Endodermal cell (in vitro differentiated cells): ENCODE results near the gene TMEM132A. TPM values are rescaled to one million over a fixed set of nuclear protein-coding genes. Genes with fewer than 3 reads are reported as not detected.

Experiments
- DNase-seq: peaks from one replicate; pipeline ENCODE4 v3.0.0-alpha.2; 2017
- H3K27ac ChIP-seq: 2 replicates; pipeline ENCODE4 v1.5.1; 2013; ENCODE audit warnings: mild to moderate bottlenecking, low read depth, low read length, moderate library complexity
- H3K27me3 ChIP-seq: 2 replicates; pipeline ENCODE4 v1.6.1; 2013; ENCODE audit warnings: mild to moderate bottlenecking, low read length, moderate library complexity; ENCODE audit not compliant: insufficient read depth, control insufficient read depth, poor library complexity, severe bottlenecking
- H3K36me3 ChIP-seq: 2 replicates; pipeline ENCODE4 v1.7.0; 2013; ENCODE audit warnings: mild to moderate bottlenecking, low read length, moderate library complexity; ENCODE audit not compliant: control insufficient read depth, insufficient read depth
- H3K4me1 ChIP-seq: one replicate; pipeline ENCODE4 v1.7.0; 2013; ENCODE audit warnings: low read length; ENCODE audit not compliant: control insufficient read depth, insufficient read depth
- H3K4me3 ChIP-seq: 2 replicates; pipeline ENCODE4 v1.5.1; 2013; ENCODE audit warnings: mild to moderate bottlenecking, low read length, moderate library complexity
- H3K9ac ChIP-seq: 2 replicates; pipeline ENCODE4 v1.6.1; 2013; ENCODE audit warnings: mild to moderate bottlenecking, low read length, moderate library complexity; ENCODE audit not compliant: poor library complexity, severe bottlenecking; ENCODE audit errors: extremely low read depth
- H3K9me3 ChIP-seq: 2 replicates; pipeline ENCODE4 v1.6.1; 2013; ENCODE audit warnings: mild to moderate bottlenecking, low read length, moderate library complexity; ENCODE audit not compliant: control insufficient read depth
- H3K27ac Mint-ChIP-seq: 2 replicates; pipeline ENCODE4 v1.8.0; 2020; ENCODE audit warnings: mixed read lengths
- H3K27me3 Mint-ChIP-seq: 2 replicates; pipeline ENCODE4 v1.8.0; 2021; ENCODE audit warnings: mild to moderate bottlenecking, mixed read lengths; ENCODE audit not compliant: insufficient read depth
- H3K36me3 Mint-ChIP-seq: 2 replicates; pipeline ENCODE4 v1.8.0; 2020; ENCODE audit warnings: low read depth, mixed read lengths
- H3K4me1 Mint-ChIP-seq: 2 replicates; pipeline ENCODE4 v1.8.0; 2020; ENCODE audit warnings: mixed read lengths
- H3K4me3 Mint-ChIP-seq: 2 replicates; pipeline ENCODE4 v1.8.0; 2020; ENCODE audit warnings: mild to moderate bottlenecking, moderate library complexity, mixed read lengths
- H3K9me3 Mint-ChIP-seq: 2 replicates; pipeline ENCODE4 v1.8.0; 2020; ENCODE audit warnings: mild to moderate bottlenecking, mixed read lengths
- CTCF ChIP-seq: fragments of 200-600 bp; sonication (generic); conservative IDR thresholded peaks from 2 replicates; pipeline ENCODE4 v1.5.0; 2021; ENCODE audit warnings: antibody characterized with exemption, mild to moderate bottlenecking
- WGBS, 2 experiments: methylation state at CpG; one replicate each; pipeline versions ENCODE4 v1.1.5 to v1.1.7; 2013; ENCODE audit warnings: missing lambda C conversion rate in 2 of 2, mixed read lengths in 1 of 2; ENCODE audit not compliant: insufficient coverage in 1 of 2, insufficient read length in 1 of 2; 5-methylcytosine and 5-hydroxymethylcytosine counted together
- total RNA-seq, 2 donors: library from RNA; stranded (reverse); fragmentation: NEBNext Ultra II Directional in 1 of 2; extraction: Animal tissue kit (Norgen Biotek cat#: 25700) in 1 of 2; gene quantifications; 2 replicates in 1 of 2; 3 replicates in 1 of 2; pipeline ENCODE4 v1.2.1, GENCODE V29; 2021

Gene TMEM132A
- total RNA-seq, 2 donors from 2014 or later, result 135 to 140 TPM

GRCh38 chr11:60964801-60965200, 40.5 kb downstream of the TMEM132A start:
- Histone ChIP-seq H3K27me3 (peaks cover 34% of the 10 kb centered on the region), H3K9ac (no peak overlapping the region), H3K9me3 (peaks cover 9% of the 10 kb centered on the region), H3K36me3 (no peaks in the 10 kb centered on the region), H3K4me3 (no peak overlapping the region), H3K4me1 (no peaks in the 10 kb centered on the region), H3K27ac (no peak overlapping the region)
- no peak for TF ChIP-seq CTCF
- H3K4me1 Mint-ChIP-seq, result peaks cover 5% of the 10 kb centered on the region
- H3K27me3 Mint-ChIP-seq, result peaks cover 41% of the 10 kb centered on the region
- no peak overlapping the region for H3K27ac Mint-ChIP-seq
- no peak for DNase-seq
- 89 to 92% methylated on average over 6 of the region's 6 CpGs for WGBS, 2 experiments
- H3K9me3 Mint-ChIP-seq, result peaks cover 10% of the 10 kb centered on the region
- no peak overlapping the region for H3K4me3 Mint-ChIP-seq
- H3K36me3 Mint-ChIP-seq, result peaks cover 2% of the 10 kb centered on the region

DNA sequence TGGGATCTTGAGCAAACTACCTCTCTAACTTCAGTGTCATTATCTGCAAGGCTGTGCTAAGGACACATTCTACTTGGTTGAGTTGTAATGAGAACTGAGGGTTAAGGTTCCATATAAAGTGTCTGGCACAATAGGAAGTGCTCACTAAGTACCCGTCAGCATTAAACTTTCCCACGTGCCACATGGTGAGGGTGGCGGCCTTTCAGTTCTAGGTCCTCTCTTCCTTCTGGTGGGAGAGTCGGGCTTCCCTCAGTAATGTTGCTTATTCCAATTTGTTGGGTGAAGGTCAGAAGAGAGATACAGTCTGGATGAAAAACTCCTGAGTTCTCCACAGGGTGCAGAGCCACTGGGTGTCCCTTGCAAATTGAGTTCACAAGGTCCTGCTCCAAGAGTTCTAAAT, 42.6 kb downstream of the TMEM132A start:
- H3K9me3 Mint-ChIP-seq, result peaks cover 10% of the 10 kb centered on the region

GRCh38 chr11:60968223-60968622, 44.0 kb downstream of the TMEM132A start:
- Histone ChIP-seq H3K27me3 (peaks cover 23% of the 10 kb centered on the region), H3K4me1 (no peaks in the 10 kb centered on the region), H3K36me3 (no peaks in the 10 kb centered on the region), H3K9me3 (peaks cover 9% of the 10 kb centered on the region), H3K9ac (no peak overlapping the region), H3K4me3 (no peak overlapping the region), H3K27ac (no peak overlapping the region)
- no CpG with 5 or more reads among the region's 1 CpG for WGBS, 2 experiments
- no peak for DNase-seq
- no peak overlapping the region for H3K4me3 Mint-ChIP-seq
- TF ChIP-seq CTCF, result no peak
- no peak overlapping the region for H3K27ac Mint-ChIP-seq
- peaks cover 26% of the 10 kb centered on the region for H3K27me3 Mint-ChIP-seq
- H3K4me1 Mint-ChIP-seq, result peaks cover 5% of the 10 kb centered on the region
- H3K36me3 Mint-ChIP-seq, result peaks cover 2% of the 10 kb centered on the region
- peaks cover 10% of the 10 kb centered on the region for H3K9me3 Mint-ChIP-seq

More for the DNA sequence above, 42.6 kb downstream of the TMEM132A start:
- no peak for TF ChIP-seq CTCF
- Histone ChIP-seq H3K9ac (no peak overlapping the region), H3K36me3 (no peaks in the 10 kb centered on the region), H3K27ac (no peak overlapping the region), H3K4me3 (no peak overlapping the region), H3K27me3 (peaks cover 16% of the 10 kb centered on the region), H3K9me3 (peaks cover 9% of the 10 kb centered on the region), H3K4me1 (no peaks in the 10 kb centered on the region)
- Mint-ChIP-seq H3K36me3 (peaks cover 2% of the 10 kb centered on the region), H3K27ac (no peak overlapping the region), H3K4me3 (no peak overlapping the region), H3K4me1 (peaks cover 5% of the 10 kb centered on the region), H3K27me3 (peaks cover 25% of the 10 kb centered on the region)
- DNase-seq, result no peak
- 90% methylated on average over 2 to 4 of the region's 4 CpGs for WGBS, 2 experiments
